HCEC 1CT (cell line): ENCODE data around the gene EYA3.

Experiments
- DNase-seq: peaks from one replicate; pipeline ENCODE4 v3.0.0-alpha.2; 2017

The EYA3 gene

GRCh38 chr1:28112388-28113241, 24.2 kb upstream of the EYA3 start:
- peak; percentile 93 for DNase-seq

- no peak for DNase-seq
These were observed 22.7 kb upstream of the EYA3 start for GRCh38 chr1:28111157-28111556.

GRCh38 chr1:28110555-28110954, 22.1 kb upstream of the EYA3 start:
- peak; percentile 15 for DNase-seq

- DNase-seq, result no peak
These were observed 21.2 kb upstream of the EYA3 start for GRCh38 chr1:28109639-28110038.

GRCh38 chr1:28108001-28108400, 19.6 kb upstream of the EYA3 start:
- no peak for DNase-seq

- peak; percentile 94 for DNase-seq
These were observed 16.6 kb upstream of the EYA3 start for GRCh38 chr1:28104866-28105467.

GRCh38 chr1:28102189-28102588, 13.8 kb upstream of the EYA3 start:
- no peak for DNase-seq

GRCh38 chr1:28099050-28099769, 10.8 kb upstream of the EYA3 start:
- DNase-seq, result no peak

- DNase-seq, result no peak
These were observed 8.7 kb upstream of the EYA3 start for GRCh38 chr1:28097100-28097472.

GRCh38 chr1:28096210-28097099, 8.0 kb upstream of the EYA3 start:
- DNase-seq, result no peak

- DNase-seq, result peak; percentile 56
These were observed 2.8 kb upstream of the EYA3 start for GRCh38 chr1:28091043-28091781.

- peak; percentile 27 for DNase-seq
These were observed 719 bp downstream of the EYA3 start for GRCh38 chr1:28087614-28088167.

- no peak for DNase-seq
These were observed 1.8 kb downstream of the EYA3 start for GRCh38 chr1:28086651-28087050.

GRCh38 chr1:28085129-28085528, 3.3 kb downstream of the EYA3 start:
- DNase-seq, result no peak

GRCh38 chr1:28083876-28084275, 4.5 kb downstream of the EYA3 start:
- DNase-seq, result no peak

GRCh38 chr1:28078680-28079626, 9.5 kb downstream of the EYA3 start:
- peak; percentile 68 for DNase-seq

- DNase-seq, result no peak
These were observed 10.1 kb downstream of the EYA3 start for GRCh38 chr1:28078262-28078661.

GRCh38 chr1:28074892-28075511, 13.4 kb downstream of the EYA3 start:
- no peak for DNase-seq

- peak; percentile 20 for DNase-seq
These were observed 14.5 kb downstream of the EYA3 start for GRCh38 chr1:28073867-28074266.

- DNase-seq, result no peak
These were observed 16.6 kb downstream of the EYA3 start for GRCh38 chr1:28071813-28072212.
